Neuron (in vitro differentiated cells): ENCODE data around the gene IFT43.

ENCODE experiments used
- H2AFZ ChIP-seq: one replicate; pipeline ENCODE4 v1.6.1; 2013; ENCODE audit warnings: low read depth, mild to moderate bottlenecking, inconsistent platforms, low read length, moderate library complexity
- H3K27me3 ChIP-seq: one replicate; pipeline ENCODE4 v1.6.1; 2013; ENCODE audit warnings: low read length; ENCODE audit not compliant: insufficient read depth
- H3K36me3 ChIP-seq: one replicate; pipeline ENCODE4 v1.6.1; 2013; ENCODE audit warnings: low read length; ENCODE audit not compliant: insufficient read depth
- H3K4me1 ChIP-seq: one replicate; pipeline ENCODE4 v1.6.1; 2013; ENCODE audit warnings: low read length; ENCODE audit not compliant: insufficient read depth
- H3K4me3 ChIP-seq: 2 replicates; pipeline ENCODE4 v1.5.1; 2013; ENCODE audit warnings: mild to moderate bottlenecking, low read length, moderate library complexity
- H3K9me3 ChIP-seq: one replicate; pipeline ENCODE4 v1.6.1; 2013; ENCODE audit warnings: low read length

Gene IFT43

GRCh38 chr14:76098916-76099675, 113.5 kb downstream of the IFT43 start:
- H3K27me3 ChIP-seq = no peaks in the 10 kb centered on the region
- H3K4me1 ChIP-seq = peaks cover 4% of the 10 kb centered on the region
- H3K36me3 ChIP-seq = no peaks in the 10 kb centered on the region
- no peak overlapping the region for H2AFZ ChIP-seq
- H3K4me3 ChIP-seq = no peak overlapping the region
- no peaks in the 10 kb centered on the region for H3K9me3 ChIP-seq

DNA sequence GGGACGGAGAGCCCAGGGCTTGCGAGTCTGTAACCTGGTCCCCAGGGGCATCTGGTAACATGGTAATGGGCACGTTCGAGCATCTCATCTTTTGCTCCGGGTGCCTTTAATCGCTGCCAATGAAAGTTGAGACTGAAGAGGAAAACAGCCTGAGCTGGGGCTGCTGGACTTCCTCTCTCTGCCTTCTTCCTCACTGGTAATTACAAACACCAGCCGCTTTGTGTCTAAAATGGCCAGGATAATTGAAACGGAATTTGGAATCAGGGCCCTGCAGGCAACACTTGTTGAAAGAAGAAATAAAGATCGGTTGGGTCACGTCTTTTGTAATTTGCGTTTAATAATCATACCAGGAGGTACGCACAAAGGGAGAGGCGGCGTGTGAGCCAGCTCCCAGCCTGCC, 114.7 kb downstream of the IFT43 start:
- peaks cover 4% of the 10 kb centered on the region for H3K4me1 ChIP-seq
- no peaks in the 10 kb centered on the region for H3K9me3 ChIP-seq
- no peaks in the 10 kb centered on the region for H3K36me3 ChIP-seq
- no peak overlapping the region for H2AFZ ChIP-seq
- H3K27me3 ChIP-seq = no peaks in the 10 kb centered on the region
- H3K4me3 ChIP-seq = no peak overlapping the region

GRCh38 chr14:76101391-76102379, 116.1 kb downstream of the IFT43 start:
- Histone ChIP-seq H2AFZ (no peak overlapping the region), H3K4me1 (peaks cover 4% of the 10 kb centered on the region), H3K9me3 (no peaks in the 10 kb centered on the region), H3K4me3 (no peak overlapping the region), H3K36me3 (no peaks in the 10 kb centered on the region), H3K27me3 (no peaks in the 10 kb centered on the region)

DNA sequence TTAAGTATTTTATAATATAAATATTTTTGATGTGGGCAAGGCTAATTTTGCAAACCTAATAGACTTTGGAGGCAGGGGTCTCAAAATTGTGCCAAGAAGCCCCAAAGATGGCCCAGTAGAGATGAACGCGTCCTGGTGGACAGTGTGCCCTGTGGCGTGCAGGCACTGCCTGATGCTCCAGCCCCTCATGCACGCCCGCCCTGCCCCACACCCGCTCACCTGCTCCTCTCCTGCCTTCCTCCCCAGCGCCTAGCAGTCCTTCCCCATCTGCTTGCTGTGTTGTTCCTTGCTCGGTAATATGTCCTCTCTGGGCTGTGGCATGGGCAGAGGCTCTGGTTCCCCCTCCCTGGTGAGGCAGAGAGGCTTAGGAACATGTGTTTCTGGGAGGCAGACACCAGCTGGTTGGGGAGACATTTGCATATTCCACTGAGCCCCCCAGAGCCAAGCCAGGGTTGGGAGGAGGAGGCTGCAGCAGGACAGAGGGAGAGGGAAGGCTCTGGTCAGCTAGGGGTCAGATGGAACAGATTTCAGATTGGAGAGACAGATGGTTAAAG, 119.3 kb downstream of the IFT43 start:
- Histone ChIP-seq H3K36me3 (no peaks in the 10 kb centered on the region), H3K9me3 (no peaks in the 10 kb centered on the region), H3K4me1 (peaks cover 4% of the 10 kb centered on the region), H2AFZ (no peak overlapping the region), H3K4me3 (no peak overlapping the region), H3K27me3 (no peaks in the 10 kb centered on the region)

DNA sequence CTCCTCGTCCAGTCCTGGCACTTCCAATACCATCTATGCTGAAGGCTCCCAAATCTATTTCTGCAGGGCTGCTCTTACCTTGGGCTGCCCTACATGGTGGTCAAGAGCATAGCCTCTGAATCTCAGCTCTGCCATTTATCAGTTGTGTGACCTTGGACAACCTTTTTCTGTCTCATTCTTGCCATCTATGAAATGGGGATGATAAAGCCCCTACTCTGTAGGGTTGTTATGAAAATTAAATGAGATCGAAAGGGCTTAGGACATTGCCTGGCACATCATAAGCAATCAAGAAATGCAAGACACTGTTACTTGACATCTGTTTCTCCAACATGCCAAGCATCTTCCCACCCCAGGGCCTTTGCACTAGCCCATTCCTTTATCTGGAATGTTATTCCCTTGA, 120.6 kb downstream of the IFT43 start:
- H3K36me3 ChIP-seq = no peaks in the 10 kb centered on the region
- H3K9me3 ChIP-seq = no peaks in the 10 kb centered on the region
- peaks cover 2% of the 10 kb centered on the region for H3K27me3 ChIP-seq
- no peak overlapping the region for H2AFZ ChIP-seq
- no peak overlapping the region for H3K4me3 ChIP-seq
- peaks cover 4% of the 10 kb centered on the region for H3K4me1 ChIP-seq

- Histone ChIP-seq H3K36me3 (no peaks in the 10 kb centered on the region), H2AFZ (no peak overlapping the region), H3K4me1 (no peaks in the 10 kb centered on the region), H3K9me3 (no peaks in the 10 kb centered on the region), H3K4me3 (no peak overlapping the region), H3K27me3 (peaks cover 2% of the 10 kb centered on the region)
Observed at GRCh38 chr14:76109087-76109880, 123.7 kb downstream of the IFT43 start.

DNA sequence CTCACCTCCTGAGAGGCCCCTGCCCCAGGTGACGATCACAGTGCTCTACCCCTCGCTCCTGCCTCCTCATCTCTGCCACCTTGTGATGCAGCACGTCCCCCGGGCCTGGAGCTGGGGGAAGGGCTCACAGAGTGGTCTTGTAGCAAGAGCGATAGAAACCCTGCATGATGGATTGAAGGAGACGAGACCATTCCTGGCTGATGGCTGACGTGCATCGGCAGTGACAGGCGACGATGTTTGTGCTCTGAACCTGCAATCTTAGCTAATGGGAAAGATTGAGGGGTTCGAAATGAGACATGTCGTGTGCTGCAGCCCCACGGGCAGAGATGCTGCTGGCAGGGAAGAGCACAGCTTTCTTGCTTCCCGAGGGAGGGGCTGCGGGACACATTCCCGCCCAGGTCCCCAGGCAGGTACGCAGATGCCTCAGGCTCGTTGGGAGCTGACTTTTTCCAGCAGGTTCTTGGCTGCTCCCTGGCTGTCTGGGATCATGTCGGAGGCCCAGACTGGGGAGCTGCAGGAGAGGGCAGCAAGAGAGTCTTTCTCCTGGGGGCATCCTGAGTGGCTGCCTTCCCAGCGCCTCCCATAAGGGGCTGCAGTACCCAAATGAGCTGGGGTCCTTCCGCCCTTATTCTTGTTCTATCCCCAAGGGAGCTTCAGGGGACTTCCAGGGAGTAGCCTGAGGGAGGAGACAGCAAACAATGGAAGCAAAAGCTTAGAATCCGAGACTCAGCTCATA, 127.5 kb downstream of the IFT43 start:
- H3K4me1 ChIP-seq = no peaks in the 10 kb centered on the region
- H3K9me3 ChIP-seq = no peaks in the 10 kb centered on the region
- H3K27me3 ChIP-seq = peaks cover 4% of the 10 kb centered on the region
- no peaks in the 10 kb centered on the region for H3K36me3 ChIP-seq
- H2AFZ ChIP-seq = no peak overlapping the region
- no peak overlapping the region for H3K4me3 ChIP-seq

DNA sequence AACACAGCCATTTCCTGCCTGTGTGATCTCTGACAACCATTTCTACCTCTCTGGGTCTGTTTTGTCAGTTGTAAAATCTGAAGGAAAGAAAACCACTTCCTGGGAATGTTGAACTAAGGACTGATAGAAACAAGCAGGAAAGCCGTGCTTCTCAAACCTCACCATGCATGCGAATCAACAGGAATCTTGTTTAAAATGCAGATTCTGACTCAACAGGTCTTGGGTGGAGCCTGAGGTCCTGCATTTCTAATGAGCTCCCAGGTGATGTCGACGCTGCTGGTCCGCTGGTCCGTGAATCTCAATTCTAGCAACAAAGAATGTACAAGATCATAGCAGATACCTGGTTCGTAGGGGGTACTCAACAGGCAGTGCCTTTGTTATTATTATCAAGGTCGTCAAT, 128.1 kb downstream of the IFT43 start:
- Histone ChIP-seq H2AFZ (no peak overlapping the region), H3K27me3 (peaks cover 4% of the 10 kb centered on the region), H3K4me3 (no peak overlapping the region), H3K4me1 (no peaks in the 10 kb centered on the region), H3K9me3 (no peaks in the 10 kb centered on the region), H3K36me3 (no peaks in the 10 kb centered on the region)

DNA sequence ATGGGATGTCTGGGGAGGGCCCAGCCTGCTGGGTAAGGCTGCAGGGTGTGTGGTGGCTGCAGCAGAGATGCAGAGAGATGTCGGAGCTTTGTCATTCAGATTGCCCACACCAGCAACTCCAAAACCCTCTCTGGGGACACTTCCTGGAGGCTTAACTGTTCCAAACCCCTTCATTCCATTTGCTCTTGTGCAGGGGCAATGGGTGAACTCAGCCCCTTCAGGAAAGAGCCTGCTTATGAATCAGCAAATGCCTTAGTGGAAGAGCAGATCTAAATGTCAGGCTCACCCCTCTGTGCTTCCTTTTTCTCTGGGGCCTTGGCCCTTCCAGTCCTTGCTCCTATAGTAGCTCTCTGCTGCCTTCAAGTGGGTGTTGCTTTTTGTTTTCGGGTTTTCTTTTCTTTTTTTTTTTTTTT, 129.5 kb downstream of the IFT43 start:
- H2AFZ ChIP-seq = no peak overlapping the region
- no peaks in the 10 kb centered on the region for H3K9me3 ChIP-seq
- H3K4me3 ChIP-seq = no peak overlapping the region
- peaks cover 4% of the 10 kb centered on the region for H3K27me3 ChIP-seq
- H3K4me1 ChIP-seq = no peaks in the 10 kb centered on the region
- H3K36me3 ChIP-seq = no peaks in the 10 kb centered on the region

DNA sequence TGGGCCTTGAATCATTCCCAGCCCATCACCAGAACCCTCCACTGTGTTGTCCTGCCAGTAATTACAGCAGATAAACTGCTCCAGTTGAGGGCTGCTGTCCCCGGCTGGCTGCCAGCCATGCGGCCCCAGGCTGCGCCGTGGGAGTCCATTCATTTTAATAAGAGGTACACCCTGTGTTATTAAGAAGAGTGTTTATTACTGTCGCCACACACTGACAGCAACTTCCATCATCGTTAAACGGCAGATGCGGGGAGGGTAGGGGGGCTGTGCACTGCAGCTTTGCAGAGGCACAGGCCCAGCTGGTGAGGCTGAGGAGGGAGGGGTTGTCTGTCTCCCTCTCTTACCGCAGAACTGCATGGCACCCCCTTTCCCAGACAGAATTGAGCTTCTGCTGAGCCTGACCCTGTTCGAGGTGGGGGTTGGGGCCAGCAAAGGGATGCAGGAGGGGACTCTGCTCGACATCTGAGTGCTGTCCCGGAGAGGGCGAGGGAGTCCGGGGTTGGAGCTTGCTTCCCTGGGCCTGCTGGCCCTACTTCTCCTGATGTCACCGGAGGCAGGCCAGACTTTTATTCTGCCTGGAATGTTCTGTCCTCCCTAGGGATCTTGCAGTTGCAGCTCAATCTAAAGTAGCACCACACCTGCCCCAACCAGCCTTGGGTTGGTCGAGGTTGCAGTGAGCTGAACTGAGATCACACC, 132.4 kb downstream of the IFT43 start:
- Histone ChIP-seq H3K4me3 (no peak overlapping the region), H2AFZ (no peak overlapping the region), H3K9me3 (no peaks in the 10 kb centered on the region)

DNA sequence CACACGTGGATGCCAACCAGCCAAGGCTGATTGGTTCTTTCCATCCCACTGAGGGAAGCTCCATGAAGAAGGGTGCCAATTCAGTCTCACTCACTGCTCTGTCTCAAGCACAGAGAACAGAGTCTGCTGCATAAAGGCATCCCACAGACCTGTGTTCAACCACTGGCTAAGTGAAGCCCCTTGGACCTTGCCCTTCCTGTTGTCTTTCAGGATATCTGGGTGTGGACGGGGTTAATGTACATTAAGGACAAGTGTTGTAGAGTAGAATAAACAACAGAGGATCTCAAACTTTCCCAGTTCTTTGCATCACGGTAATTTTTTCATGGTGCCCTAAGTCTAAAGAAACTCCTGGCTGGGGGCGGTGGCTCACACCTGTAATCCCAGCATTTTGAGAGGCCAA, 133.0 kb downstream of the IFT43 start:
- Histone ChIP-seq H3K9me3 (no peaks in the 10 kb centered on the region), H3K36me3 (no peaks in the 10 kb centered on the region), H2AFZ (no peak overlapping the region), H3K4me3 (no peak overlapping the region), H3K4me1 (no peaks in the 10 kb centered on the region), H3K27me3 (peaks cover 2% of the 10 kb centered on the region)

More for the DNA sequence above, 132.4 kb downstream of the IFT43 start:
- H3K36me3 ChIP-seq = no peaks in the 10 kb centered on the region
- peaks cover 2% of the 10 kb centered on the region for H3K27me3 ChIP-seq
- no peaks in the 10 kb centered on the region for H3K4me1 ChIP-seq
